ENCODE data around the gene PRDM9. TPM values are rescaled to one million over a fixed set of nuclear protein-coding genes. Genes with fewer than 3 reads are reported as not detected.
"Not testable (repeated sequence)": the region's sequence is repeated elsewhere in the genome, so short reads cannot be mapped to it uniquely, and the experiment has no call there.

PRDM9 gene
- total RNA-seq, 4 donors from 2014 or later = not detected

- intact Hi-C loops (cut with DNase I; ENCODE audit: low total_unique reads) (no loop called here), in situ Hi-C loops (cut with MboI; ENCODE audit: low sequenced_read_pairs in 4 of 4) (no loop called here)
- H3K27ac ChIP-seq = no peak overlapping the region
- no peaks in the 10 kb centered on the region for H3K36me3 ChIP-seq
- no peaks in the 10 kb centered on the region for H3K4me1 ChIP-seq
- no peaks in the 10 kb centered on the region for H3K9me3 ChIP-seq
- no peak overlapping the region for H3K4me3 ChIP-seq
- DNase-seq (no peak), ATAC-seq (no peak)
- TF ChIP-seq CTCF (IDR thresholded peaks at IDR 0.05 in 4 of 5, conservative IDR thresholded peaks at IDR 0.05 in 1 of 5) (no peak), POLR2A (IDR thresholded peaks at IDR 0.05) (no peak)
- no peaks in the 10 kb centered on the region for H3K27me3 ChIP-seq
Observed at GRCh38 chr5:23483090-23483489, 24.3 kb upstream of the PRDM9 start.

DNA sequence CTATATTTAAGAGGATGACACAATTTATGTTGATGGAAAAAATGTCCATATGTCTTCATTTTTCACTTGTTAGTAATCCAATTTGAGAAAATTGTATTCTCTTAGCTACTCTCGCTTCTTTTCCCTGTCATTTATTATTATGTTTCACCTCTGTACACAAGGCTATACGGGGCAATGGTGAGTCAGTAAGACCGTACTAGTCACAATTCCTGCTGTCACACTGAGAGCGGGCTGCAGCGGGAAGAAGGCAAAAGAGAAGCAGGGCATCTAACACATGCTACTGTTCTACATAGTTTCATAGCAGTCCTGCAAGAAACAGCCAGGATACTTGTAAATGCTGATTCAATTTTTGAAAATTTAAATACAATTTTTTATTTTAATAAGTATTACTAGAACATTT is 23.3 kb upstream of the PRDM9 start:
- ATAC-seq = no peak

GRCh38 chr5:23486227-23486626 is 21.2 kb upstream of the PRDM9 start:
- H3K4me1 ChIP-seq; H3K9me3 ChIP-seq; H3K27ac ChIP-seq; intact Hi-C loops (cut with DNase I; ENCODE audit: low total_unique reads); ATAC-seq; H3K27me3 ChIP-seq; H3K36me3 ChIP-seq; in situ Hi-C loops (cut with MboI; ENCODE audit: low sequenced_read_pairs in 4 of 4); H3K4me3 ChIP-seq; DNase-seq: not testable (repeated sequence)

More for the DNA sequence above, 23.3 kb upstream of the PRDM9 start:
- in situ Hi-C loops (cut with MboI; ENCODE audit: low sequenced_read_pairs in 4 of 4) (no loop called here), intact Hi-C loops (cut with DNase I; ENCODE audit: low total_unique reads) (no loop called here)
- no peaks in the 10 kb centered on the region for H3K9me3 ChIP-seq
- no peaks in the 10 kb centered on the region for H3K4me1 ChIP-seq
- no peak overlapping the region for H3K4me3 ChIP-seq
- no peak for DNase-seq
- no peak overlapping the region for H3K27ac ChIP-seq
- TF ChIP-seq POLR2A (IDR thresholded peaks at IDR 0.05) (no peak), CTCF (IDR thresholded peaks at IDR 0.05 in 4 of 5, conservative IDR thresholded peaks at IDR 0.05 in 1 of 5) (no peak)
- no peaks in the 10 kb centered on the region for H3K36me3 ChIP-seq
- no peaks in the 10 kb centered on the region for H3K27me3 ChIP-seq

GRCh38 chr5:23490993-23491392 is 16.4 kb upstream of the PRDM9 start:
- intact Hi-C loops (cut with DNase I; ENCODE audit: low total_unique reads) (no loop called here), in situ Hi-C loops (cut with MboI; ENCODE audit: low sequenced_read_pairs in 4 of 4) (no loop called here)
- DNase-seq = no peak
- Histone ChIP-seq H3K4me1 (no peaks in the 10 kb centered on the region), H3K9me3 (no peaks in the 10 kb centered on the region), H3K27me3 (no peaks in the 10 kb centered on the region), H3K36me3 (no peaks in the 10 kb centered on the region), H3K27ac (no peak overlapping the region), H3K4me3 (no peak overlapping the region)
- no peak for ATAC-seq
- TF ChIP-seq CTCF (IDR thresholded peaks at IDR 0.05 in 4 of 5, conservative IDR thresholded peaks at IDR 0.05 in 1 of 5) (no peak), POLR2A (IDR thresholded peaks at IDR 0.05) (no peak)

DNA sequence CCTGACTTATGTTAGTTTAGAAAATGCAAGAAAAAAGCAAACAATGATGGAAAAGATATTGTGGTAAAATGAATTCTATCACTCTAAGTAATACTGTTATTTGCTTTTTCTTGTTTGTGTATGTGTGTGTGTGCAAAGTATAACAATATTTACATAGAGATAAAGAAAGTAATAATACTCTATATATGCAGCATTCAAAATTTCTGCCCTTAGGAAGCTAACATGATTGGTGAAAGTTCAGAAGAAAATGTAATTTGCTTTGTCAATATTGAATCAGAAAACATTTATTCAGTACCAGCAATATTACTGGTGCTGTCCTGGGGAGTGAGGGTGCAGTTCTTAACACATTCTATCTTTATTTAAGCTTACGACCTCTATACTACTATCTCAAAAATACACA is 12.9 kb upstream of the PRDM9 start:
- H3K4me1 ChIP-seq = no peaks in the 10 kb centered on the region
- intact Hi-C loops (cut with DNase I; ENCODE audit: low total_unique reads) (no loop called here), in situ Hi-C loops (cut with MboI; ENCODE audit: low sequenced_read_pairs in 4 of 4) (no loop called here)
- H3K4me3 ChIP-seq = no peak overlapping the region
- ATAC-seq = no peak
- no peak for DNase-seq
- no peak for TF ChIP-seq POLR2A (IDR thresholded peaks at IDR 0.05)
- TF ChIP-seq CTCF (IDR thresholded peaks at IDR 0.05 in 4 of 5, conservative IDR thresholded peaks at IDR 0.05 in 1 of 5) = no peak
- H3K27ac ChIP-seq = no peak overlapping the region
- H3K36me3 ChIP-seq = no peaks in the 10 kb centered on the region
- H3K27me3 ChIP-seq = no peaks in the 10 kb centered on the region
- H3K9me3 ChIP-seq = no peaks in the 10 kb centered on the region

Data from gastrocnemius medialis (tissue), 4 donors.